Measurements from ENCODE around the gene XKR7.

XKR7 gene

DNA sequence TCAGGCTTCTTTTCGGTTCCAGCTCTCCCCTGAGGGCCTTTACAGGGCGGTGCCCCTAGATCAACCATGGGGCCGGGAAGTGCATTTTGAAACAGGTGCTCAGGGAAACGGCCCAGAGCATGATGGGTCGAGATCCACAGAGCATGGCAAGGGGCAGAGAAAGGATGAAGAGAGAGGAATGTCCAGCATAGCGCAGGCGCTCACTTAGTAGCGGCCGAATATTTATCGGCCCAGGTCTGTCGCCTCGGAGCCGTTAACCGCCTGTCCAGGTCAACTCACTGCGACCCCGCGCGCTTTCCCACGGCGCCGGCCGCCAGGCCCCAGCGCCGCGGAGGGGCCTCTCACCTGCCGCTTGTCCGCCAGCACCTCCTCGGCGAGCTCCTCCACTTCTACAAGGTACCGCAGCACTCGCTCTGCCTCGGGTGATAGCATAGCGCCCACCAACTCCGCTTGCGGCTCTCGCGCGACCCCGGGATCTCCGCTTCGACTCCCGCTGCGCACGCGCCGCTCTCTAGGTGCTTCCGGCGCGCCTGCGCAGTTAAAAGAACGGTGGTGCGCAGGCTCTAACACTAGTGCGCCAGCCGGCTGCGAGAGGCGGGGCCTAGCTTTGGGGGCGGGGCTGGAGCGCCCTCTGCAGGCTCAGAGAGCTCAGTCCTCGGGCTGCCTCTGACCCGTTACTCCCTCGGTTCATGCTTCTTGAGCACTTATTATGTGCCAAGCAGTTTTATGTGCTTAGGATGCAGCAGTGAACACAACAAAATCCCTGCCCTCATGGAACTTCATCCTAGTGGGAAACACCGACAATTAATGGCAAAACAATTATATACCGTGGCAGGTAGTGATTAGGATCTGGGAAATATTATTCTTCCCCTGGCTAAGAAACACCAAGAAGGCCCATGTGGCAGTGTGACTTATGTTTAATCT is 16.2 kb upstream of the XKR7 start, which contains the start of gene PDRG1:
Gene PDRG1 (minus strand): TSS at position 517 of the 924 bp plus-strand sequence. CDS start 85 bp downstream, at position 432.
- peak within 1 kb of the TSS; percentile 94 for H3K4me3 ChIP-seq (replicated peaks; ENCODE audit: low read depth, low read length)
- TF ChIP-seq, protein P1, sequence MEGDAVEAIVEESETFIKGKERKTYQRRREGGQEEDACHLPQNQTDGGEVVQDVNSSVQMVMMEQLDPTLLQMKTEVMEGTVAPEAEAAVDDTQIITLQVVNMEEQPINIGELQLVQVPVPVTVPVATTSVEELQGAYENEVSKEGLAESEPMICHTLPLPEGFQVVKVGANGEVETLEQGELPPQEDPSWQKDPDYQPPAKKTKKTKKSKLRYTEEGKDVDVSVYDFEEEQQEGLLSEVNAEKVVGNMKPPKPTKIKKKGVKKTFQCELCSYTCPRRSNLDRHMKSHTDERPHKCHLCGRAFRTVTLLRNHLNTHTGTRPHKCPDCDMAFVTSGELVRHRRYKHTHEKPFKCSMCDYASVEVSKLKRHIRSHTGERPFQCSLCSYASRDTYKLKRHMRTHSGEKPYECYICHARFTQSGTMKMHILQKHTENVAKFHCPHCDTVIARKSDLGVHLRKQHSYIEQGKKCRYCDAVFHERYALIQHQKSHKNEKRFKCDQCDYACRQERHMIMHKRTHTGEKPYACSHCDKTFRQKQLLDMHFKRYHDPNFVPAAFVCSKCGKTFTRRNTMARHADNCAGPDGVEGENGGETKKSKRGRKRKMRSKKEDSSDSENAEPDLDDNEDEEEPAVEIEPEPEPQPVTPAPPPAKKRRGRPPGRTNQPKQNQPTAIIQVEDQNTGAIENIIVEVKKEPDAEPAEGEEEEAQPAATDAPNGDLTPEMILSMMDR (IDR thresholded peaks at IDR 0.05; ENCODE audit: low read length, missing control alignments), result peak; percentile 89

DNA sequence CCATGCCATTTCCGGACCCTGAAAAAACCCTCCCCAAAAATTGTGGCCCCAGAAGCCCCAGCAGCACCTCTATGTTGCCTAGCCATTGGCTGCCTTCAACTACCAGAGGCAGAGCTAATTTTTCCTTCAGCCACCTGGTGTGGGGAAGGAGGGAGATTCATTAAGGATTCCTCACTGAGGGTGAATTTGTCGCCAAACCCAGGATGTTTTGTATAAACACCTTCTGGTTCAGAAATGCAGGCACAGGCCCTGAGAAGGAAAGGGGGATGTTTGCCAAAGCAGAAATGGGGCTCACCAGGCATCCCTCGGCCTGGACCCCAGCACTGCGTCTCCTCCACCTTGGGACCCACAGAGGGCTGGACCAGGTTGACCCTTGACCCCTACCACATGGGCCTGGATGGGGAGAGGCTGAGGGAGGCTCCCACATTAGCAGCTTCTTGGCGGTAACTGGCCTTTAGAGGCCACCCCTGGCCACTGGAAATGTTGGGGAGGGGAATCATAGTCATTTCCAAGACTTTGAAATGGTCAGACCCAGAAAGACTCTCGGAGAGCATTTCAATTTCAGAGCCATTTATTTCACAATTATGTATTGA is 14.3 kb upstream of the XKR7 start:
- TF ChIP-seq, protein P1 (IDR thresholded peaks at IDR 0.05; ENCODE audit: low read length, missing control alignments), result no peak
- no peak overlapping the region for H3K4me3 ChIP-seq (replicated peaks; ENCODE audit: low read depth, low read length)

More for the DNA sequence above, 16.2 kb upstream of the XKR7 start, which contains the start of gene PDRG1:
- DNase-seq (ENCODE audit: low read depth), result peak; percentile 96

DNA sequence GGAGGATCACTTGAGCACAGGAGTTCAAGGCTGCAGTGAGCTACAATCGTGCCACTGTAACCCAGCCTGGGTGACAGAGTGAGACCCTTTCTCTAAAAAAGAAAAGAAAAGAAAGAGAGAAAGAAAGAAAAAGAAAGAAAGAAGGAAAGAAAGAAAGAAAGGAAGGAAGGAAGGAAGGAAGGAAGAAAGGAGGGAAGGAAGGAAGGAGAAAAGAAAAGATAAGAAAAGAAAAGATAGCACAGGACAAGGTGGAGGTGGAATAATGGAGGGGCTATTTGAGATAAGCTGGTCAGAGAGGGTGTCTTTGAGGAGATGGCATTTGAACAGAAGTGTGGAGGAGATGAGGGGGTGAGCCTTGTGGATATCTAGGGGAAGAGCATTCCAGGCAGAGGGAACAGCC is 13.5 kb upstream of the XKR7 start:
- TF ChIP-seq, protein P1 (IDR thresholded peaks at IDR 0.05; ENCODE audit: low read length, missing control alignments), result no peak
- H3K4me3 ChIP-seq (replicated peaks; ENCODE audit: low read depth, low read length), result no peak overlapping the region

More for the DNA sequence above, 14.3 kb upstream of the XKR7 start:
- DNase-seq (ENCODE audit: low read depth), result no peak

DNA sequence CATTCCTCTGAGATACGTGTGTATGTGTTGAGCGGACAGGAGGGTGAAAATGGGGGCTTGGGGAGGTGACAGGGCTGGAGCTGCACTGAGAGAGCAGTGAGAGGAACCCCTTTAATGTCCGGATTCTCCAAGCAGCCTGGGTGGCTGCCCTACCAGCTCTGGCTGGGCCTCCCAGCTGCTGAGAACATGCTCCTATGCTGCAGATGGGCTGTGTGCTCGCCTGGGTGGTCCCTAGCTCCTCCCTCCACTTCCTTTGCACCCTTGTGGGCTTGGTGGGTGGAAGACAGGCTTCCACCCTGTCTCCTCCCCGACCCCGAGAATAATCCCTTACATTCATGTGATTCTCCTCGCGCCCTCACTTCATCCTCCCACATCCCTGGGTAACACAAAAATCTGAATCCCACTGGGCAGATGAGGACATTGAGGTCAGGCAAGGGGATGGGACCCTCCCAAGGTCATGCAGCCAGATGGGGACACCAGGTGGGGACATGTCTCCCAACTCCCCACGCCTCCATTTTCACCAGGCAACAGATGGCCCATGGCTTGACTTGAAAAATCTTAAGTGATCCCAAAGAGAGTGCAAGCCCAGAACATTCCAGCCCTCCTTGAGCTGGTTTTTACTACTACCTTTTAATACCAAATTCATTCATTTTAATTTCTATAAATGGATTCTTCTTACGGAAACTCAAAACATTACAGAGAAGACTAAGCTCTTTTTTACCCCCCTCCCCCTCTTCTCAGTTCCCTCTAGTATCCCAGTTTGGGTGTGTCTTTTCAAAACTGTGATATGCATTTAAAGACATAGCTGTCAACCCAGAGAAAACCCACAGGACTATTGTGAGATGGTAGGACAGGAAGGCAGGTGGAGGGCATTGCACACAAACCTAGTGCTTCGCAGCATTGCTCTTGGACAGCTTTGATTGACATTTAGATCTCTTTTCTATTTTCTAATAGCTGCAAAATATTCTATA is 11.1 kb upstream of the XKR7 start:
- DNase-seq (ENCODE audit: low read depth), result no peak
- H3K4me3 ChIP-seq (replicated peaks; ENCODE audit: low read depth, low read length), result no peak overlapping the region
- TF ChIP-seq, protein P1 (IDR thresholded peaks at IDR 0.05; ENCODE audit: low read length, missing control alignments), result no peak

More for the DNA sequence above, 13.5 kb upstream of the XKR7 start:
- no peak for DNase-seq (ENCODE audit: low read depth)

DNA sequence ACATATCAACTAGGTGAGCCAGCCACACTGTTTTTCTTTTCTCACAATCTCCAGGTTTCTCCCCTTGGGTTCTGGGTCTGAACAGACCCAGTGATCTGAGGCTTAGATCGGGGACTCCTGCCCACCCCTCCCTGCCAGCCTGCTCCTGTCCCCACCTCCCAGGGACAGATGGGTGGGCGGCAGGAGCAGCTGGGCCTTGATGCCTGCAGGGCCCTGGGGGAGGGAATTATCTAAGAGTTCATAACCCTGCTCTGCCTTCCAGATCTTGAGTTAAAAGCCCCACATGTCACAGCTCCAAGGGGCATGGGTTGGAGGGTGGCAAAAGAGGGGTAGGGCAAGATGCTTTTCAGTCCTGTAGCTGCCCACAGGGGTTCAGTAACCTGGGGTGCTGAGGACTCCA is 5.2 kb upstream of the XKR7 start:
- no peak overlapping the region for H3K4me3 ChIP-seq (replicated peaks; ENCODE audit: low read depth, low read length)
- TF ChIP-seq, protein P1 (IDR thresholded peaks at IDR 0.05; ENCODE audit: low read length, missing control alignments), result no peak
- no peak for DNase-seq (ENCODE audit: low read depth)

DNA sequence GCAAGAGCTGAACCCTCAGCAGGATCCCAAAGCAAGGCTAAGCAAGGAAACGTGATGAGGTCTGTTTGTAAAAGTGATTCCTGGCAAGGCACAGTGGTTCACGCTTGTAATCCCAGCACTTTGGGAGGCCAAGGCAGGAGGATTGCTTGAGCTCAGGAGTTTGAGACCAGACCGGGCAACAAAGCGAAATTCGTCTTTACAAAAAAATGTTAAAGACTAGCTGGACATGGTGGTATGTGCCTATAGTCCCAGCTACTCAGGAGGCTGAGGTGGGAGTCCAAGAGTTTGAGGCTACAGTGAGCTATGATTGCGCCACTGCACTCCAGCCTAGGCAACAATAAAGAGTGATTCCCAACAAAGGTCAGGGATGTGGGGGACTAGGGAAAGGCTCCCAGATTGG is 4.1 kb upstream of the XKR7 start:
- TF ChIP-seq, protein P1 (IDR thresholded peaks at IDR 0.05; ENCODE audit: low read length, missing control alignments), result no peak
- no peak for DNase-seq (ENCODE audit: low read depth)
- H3K4me3 ChIP-seq (replicated peaks; ENCODE audit: low read depth, low read length), result no peak overlapping the region

All from fibroblast of pulmonary artery (primary cell).